MM.1S (cell line): ENCODE data around the gene HINT3.

Source experiments
- CTCF ChIP-seq: fragments of 300-600 bp; sonication (generic); IDR thresholded peaks from 2 replicates; pipeline ENCODE4 v1.5.1; 2016; ENCODE audit warnings: antibody characterized with exemption, low read length, mixed read lengths
- EZH2 ChIP-seq: fragments of 300-600 bp; sonication (generic); optimal IDR thresholded peaks from 2 replicates; pipeline ENCODE3; 2017; ENCODE audit warnings: low read depth, mild to moderate bottlenecking, antibody characterized with exemption, low read length, mixed read lengths

GRCh38 chr6:125989631-125990030, 33.1 kb downstream of the HINT3 start:
- TF ChIP-seq CTCF (no peak), EZH2 (no peak)
